K562 (cell line): ENCODE results near the gene PHTF1. TPM values are rescaled to one million over a fixed set of nuclear protein-coding genes. Genes with fewer than 3 reads are reported as not detected.
A peak's percentile ranks its signal among the peaks of the same experiment; 100 is the strongest.

Experiments
- ARHGAP35 ChIP-seq: fragments of 450-650 bp; IDR thresholded peaks from 2 replicates; pipeline ENCODE4 v1.6.1; 2018; ENCODE audit not compliant: partially characterized antibody
- CHAMP1 ChIP-seq: fragments of 450-650 bp; IDR thresholded peaks from 2 replicates; pipeline ENCODE4 v1.6.1; 2016; ENCODE audit warnings: mild to moderate bottlenecking
- KDM4B ChIP-seq, 2 experiments: fragments of 450-650 bp in 1 of 2; sonication (generic) in 1 of 2; IDR thresholded peaks; 2 replicates each; pipeline ENCODE4 v1.6.1; 2016 to 2017; ENCODE audit warnings: borderline replicate concordance in 2 of 2, antibody characterized with exemption in 1 of 2, low read depth in 1 of 2, mild to moderate bottlenecking in 1 of 2
- PCBP2 ChIP-seq: fragments of 200-400 bp; formaldehyde crosslinking; IDR thresholded peaks from 2 replicates; pipeline ENCODE4 v1.6.1; 2018; ENCODE audit warnings: low read length, low read depth, mild to moderate bottlenecking, moderate library complexity; ENCODE audit not compliant: poor library complexity, severe bottlenecking
- PRPF4 ChIP-seq: fragments of 200-400 bp; formaldehyde crosslinking; IDR thresholded peaks from one replicate; pipeline ENCODE4 v1.6.1; 2017; ENCODE audit warnings: low read length, low read depth, mild to moderate bottlenecking; ENCODE audit not compliant: insufficient read depth, poor library complexity, severe bottlenecking
- SFPQ ChIP-seq: fragments of 200-400 bp; formaldehyde crosslinking; IDR thresholded peaks from 2 replicates; pipeline ENCODE4 v1.6.1; 2017; ENCODE audit warnings: mild to moderate bottlenecking, low read depth, low read length, moderate library complexity
- SMAD4 ChIP-seq: fragments of 250-450 bp; sonication (Bioruptor Pico); conservative IDR thresholded peaks from 2 replicates; pipeline ENCODE4 v1.8.0; 2021; ENCODE audit warnings: inconsistent platforms, mild to moderate bottlenecking, moderate library complexity
- SRSF3 ChIP-seq: fragments of 200-400 bp; formaldehyde crosslinking; IDR thresholded peaks from 2 replicates; pipeline ENCODE4 v1.6.1; 2016; ENCODE audit warnings: mild to moderate bottlenecking, low read length, moderate library complexity; ENCODE audit not compliant: insufficient read depth
- ZBTB11 ChIP-seq, 3 experiments: fragments of 200-800 bp in 1 of 3; fragments of 250-450 bp in 1 of 3; fragments of 450-650 bp in 1 of 3; sonication (Bioruptor Pico) in 1 of 3; sonication (Bioruptor generic) in 1 of 3; formaldehyde crosslinking in 1 of 3; IDR thresholded peaks; 2 replicates each; pipeline versions ENCODE4 v1.6.1 to v1.8.0; 2016 to 2022; ENCODE audit warnings: mild to moderate bottlenecking in 2 of 3, missing genetic modification characterization in 2 of 3, missing compliant biosample characterization in 1 of 3, moderate library complexity in 1 of 3
- ZBTB17 ChIP-seq: fragments of 450-650 bp; formaldehyde crosslinking; IDR thresholded peaks from 2 replicates; pipeline ENCODE4 v1.4.0; 2020; ENCODE audit warnings: mild to moderate bottlenecking
- ZFX ChIP-seq: sonication (generic); formaldehyde crosslinking; IDR thresholded peaks from 2 replicates; pipeline ENCODE4 v1.8.0; 2022; ENCODE audit warnings: mild to moderate bottlenecking, missing genetic modification reagents, moderate library complexity
- polyA plus RNA-seq, 8 experiments: library from polyadenylated mRNA; depleted of rRNA in 4 of 8; stranded (reverse) in 5 of 8; unstranded in 3 of 8; fragments of >200 nt; fragmentation: Nextera tagmentation in 2 of 8; fragmentation: Illumina TruSeq in 1 of 8; extraction: Ambion mirVana in 2 of 8; extraction: Trizol in 1 of 8; gene quantifications; 2 replicates each; pipeline versions ENCODE4 v1.2.1 to v1.2.3, GENCODE V29; 2011 to 2014; ENCODE audit warnings: inconsistent platforms in 1 of 8, missing spikeins in 1 of 8
- total RNA-seq, 7 experiments: library from RNA; depleted of rRNA in 6 of 7; stranded (reverse); fragments of >200 nt in 6 of 7; fragmentation: Illumina TruSeq in 2 of 7; extraction: Trizol in 2 of 7; gene quantifications; 2 replicates each; pipeline versions ENCODE4 v1.2.1 to v1.2.3, GENCODE V29; 2011 to 2021; ENCODE audit warnings: low replicate concordance in 1 of 7
- TF ChIP-seq, protein P1 (sequence below): conservative IDR thresholded peaks from 2 replicates; pipeline ENCODE4 v1.6.1; 2011; ENCODE audit warnings: low read depth, mild to moderate bottlenecking, low read length; ENCODE audit not compliant: control insufficient read depth
- TF ChIP-seq, protein P2 (sequence below): fragments of 450-650 bp; formaldehyde crosslinking; IDR thresholded peaks from 2 replicates; pipeline ENCODE4 v1.4.0; 2020; ENCODE audit warnings: mild to moderate bottlenecking, moderate library complexity

The PHTF1 gene
- total and polyA plus RNA-seq, 9 of the 15 experiments (the other 6 are each of a cell fraction or from before 2014, with no cell fraction given) = 8.4 to 36.2 (median 23.0) TPM

DNA sequence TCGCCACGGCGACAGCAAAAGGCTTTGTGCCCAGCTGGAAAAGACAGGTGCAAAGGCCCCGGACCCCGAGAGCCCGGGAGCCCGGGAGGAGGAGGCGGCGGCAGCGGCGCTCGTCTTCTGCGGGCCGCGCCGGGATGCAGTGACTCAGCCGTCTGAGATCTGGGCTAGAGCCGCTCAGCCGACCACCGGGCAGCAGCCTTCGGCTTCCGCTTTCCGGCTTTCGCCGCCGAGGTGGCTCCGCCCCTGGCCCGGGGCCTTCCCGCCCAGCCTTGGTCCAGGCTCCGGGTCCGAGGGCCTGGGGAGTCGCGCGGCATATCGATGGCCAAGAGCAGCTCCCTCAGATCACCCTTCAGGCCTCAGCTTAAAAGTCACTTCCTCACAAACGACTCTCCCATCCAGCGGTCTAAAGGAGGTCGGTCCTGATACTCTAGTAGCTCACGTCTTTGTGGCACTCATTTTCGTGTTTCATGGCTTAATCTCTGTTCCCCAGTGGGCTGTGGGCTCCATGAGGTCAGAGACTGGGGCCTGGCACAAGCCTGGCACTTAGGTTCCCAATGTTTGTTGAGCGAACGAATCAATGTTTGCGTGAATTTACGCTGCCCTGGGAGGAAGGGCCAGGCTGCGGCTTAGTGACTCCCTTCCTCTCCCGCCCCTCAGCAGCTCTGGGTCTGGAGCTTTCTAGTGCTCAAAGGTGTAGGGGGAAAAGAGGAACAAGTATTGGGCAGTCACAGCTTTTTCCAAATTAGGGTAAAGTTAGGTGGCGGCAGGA lies at the start of gene PHTF1 (continued):
- TF ChIP-seq, protein P1, sequence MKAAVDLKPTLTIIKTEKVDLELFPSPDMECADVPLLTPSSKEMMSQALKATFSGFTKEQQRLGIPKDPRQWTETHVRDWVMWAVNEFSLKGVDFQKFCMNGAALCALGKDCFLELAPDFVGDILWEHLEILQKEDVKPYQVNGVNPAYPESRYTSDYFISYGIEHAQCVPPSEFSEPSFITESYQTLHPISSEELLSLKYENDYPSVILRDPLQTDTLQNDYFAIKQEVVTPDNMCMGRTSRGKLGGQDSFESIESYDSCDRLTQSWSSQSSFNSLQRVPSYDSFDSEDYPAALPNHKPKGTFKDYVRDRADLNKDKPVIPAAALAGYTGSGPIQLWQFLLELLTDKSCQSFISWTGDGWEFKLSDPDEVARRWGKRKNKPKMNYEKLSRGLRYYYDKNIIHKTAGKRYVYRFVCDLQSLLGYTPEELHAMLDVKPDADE = peak; percentile 17; the same call in 1 of the 2 replicates
- TF ChIP-seq CHAMP1 (0 out of 2 replicates have a peak, but pooled peaks have one; percentile 29), SFPQ (no peak), ZBTB11 (CRISPR knock-in tag; IDR thresholded peaks at IDR 0.05) (peak in 1 of 3 experiments; percentile 72; a peak in 1 of 6 replicates), PCBP2 (no peak), PRPF4 (peak; percentile 63), SMAD4 (CRISPR knock-in tag) (peak; percentile 93), ZFX (CRISPR knock-in tag) (peak; percentile 99), KDM4B (IDR thresholded peaks at IDR 0.05; ENCODE audit: borderline replicate concordance in 2 of 2, low read depth in 1 of 2) (peak in 1 of 2 experiments; percentile 44; a peak in 1 of 4 replicates), ZBTB17 (CRISPR knock-in tag) (peak; percentile 96; the same call in 1 of the 2 replicates), SRSF3 (no peak), ARHGAP35 (no peak)
- TF ChIP-seq, protein P2, sequence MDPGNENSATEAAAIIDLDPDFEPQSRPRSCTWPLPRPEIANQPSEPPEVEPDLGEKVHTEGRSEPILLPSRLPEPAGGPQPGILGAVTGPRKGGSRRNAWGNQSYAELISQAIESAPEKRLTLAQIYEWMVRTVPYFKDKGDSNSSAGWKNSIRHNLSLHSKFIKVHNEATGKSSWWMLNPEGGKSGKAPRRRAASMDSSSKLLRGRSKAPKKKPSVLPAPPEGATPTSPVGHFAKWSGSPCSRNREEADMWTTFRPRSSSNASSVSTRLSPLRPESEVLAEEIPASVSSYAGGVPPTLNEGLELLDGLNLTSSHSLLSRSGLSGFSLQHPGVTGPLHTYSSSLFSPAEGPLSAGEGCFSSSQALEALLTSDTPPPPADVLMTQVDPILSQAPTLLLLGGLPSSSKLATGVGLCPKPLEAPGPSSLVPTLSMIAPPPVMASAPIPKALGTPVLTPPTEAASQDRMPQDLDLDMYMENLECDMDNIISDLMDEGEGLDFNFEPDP = peak; percentile 78; the same call in 1 of the 2 replicates
